Upper lobe of left lung (tissue), 4 donors: Measurements from ENCODE around the gene BCHE.

Experiments used
- CTCF ChIP-seq, 6 experiments: fragments of 450-650 bp in 4 of 6; fragments of 200-600 bp in 2 of 6; sonication (generic) in 2 of 6; IDR thresholded peaks; one replicate each; pipeline ENCODE4 v1.5.1; 2016 to 2019; ENCODE audit warnings: antibody characterized with exemption in 6 of 6
- EP300 ChIP-seq, 4 donors: sonication (generic); formaldehyde crosslinking; IDR thresholded peaks; one replicate each; pipeline ENCODE4 v1.5.1; 2017; ENCODE audit warnings: antibody characterized with exemption in 4 of 4, control low read depth in 2 of 4
- POLR2A ChIP-seq, 4 donors: fragments of 450-650 bp; IDR thresholded peaks; one replicate each; pipeline ENCODE4 v1.5.1; 2016 to 2017; ENCODE audit warnings: antibody characterized with exemption in 4 of 4, mild to moderate bottlenecking in 2 of 4
- POLR2AphosphoS5 ChIP-seq, 2 donors: sonication (generic); formaldehyde crosslinking; IDR thresholded peaks; one replicate each; pipeline ENCODE4 v1.5.1; 2017; ENCODE audit warnings: antibody characterized with exemption in 2 of 2

- TF ChIP-seq CTCF (IDR thresholded peaks at IDR 0.05) (no peak), POLR2AphosphoS5 (IDR thresholded peaks at IDR 0.05) (no peak), POLR2A (IDR thresholded peaks at IDR 0.05) (no peak), EP300 (IDR thresholded peaks at IDR 0.05) (no peak)
Observed at GRCh38 chr3:165754219-165755007, 82.8 kb downstream of the BCHE start.
